ENCODE measurements around the gene GNPTAB.

DNA sequence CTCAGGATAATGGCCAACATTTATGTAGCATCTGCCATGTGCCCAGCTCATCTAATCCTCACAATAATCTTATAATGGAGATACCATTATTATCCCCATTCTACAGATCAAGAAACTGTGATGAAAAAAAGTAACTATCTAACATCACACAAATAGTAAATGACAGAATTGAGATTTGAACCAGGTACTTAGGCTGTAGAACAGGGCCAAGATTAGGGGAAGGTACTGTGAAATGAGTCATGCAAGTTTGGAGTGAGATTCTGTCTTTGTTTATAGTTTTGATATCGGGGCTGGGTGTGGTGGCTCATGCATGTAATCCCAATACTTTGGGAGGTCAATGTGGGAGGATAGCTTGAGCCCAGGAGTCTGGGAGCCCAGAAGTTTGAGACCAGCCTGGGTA is 1.3 kb upstream of the GNPTAB start:
- TF ChIP-seq, protein P1, sequence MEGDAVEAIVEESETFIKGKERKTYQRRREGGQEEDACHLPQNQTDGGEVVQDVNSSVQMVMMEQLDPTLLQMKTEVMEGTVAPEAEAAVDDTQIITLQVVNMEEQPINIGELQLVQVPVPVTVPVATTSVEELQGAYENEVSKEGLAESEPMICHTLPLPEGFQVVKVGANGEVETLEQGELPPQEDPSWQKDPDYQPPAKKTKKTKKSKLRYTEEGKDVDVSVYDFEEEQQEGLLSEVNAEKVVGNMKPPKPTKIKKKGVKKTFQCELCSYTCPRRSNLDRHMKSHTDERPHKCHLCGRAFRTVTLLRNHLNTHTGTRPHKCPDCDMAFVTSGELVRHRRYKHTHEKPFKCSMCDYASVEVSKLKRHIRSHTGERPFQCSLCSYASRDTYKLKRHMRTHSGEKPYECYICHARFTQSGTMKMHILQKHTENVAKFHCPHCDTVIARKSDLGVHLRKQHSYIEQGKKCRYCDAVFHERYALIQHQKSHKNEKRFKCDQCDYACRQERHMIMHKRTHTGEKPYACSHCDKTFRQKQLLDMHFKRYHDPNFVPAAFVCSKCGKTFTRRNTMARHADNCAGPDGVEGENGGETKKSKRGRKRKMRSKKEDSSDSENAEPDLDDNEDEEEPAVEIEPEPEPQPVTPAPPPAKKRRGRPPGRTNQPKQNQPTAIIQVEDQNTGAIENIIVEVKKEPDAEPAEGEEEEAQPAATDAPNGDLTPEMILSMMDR (IDR thresholded peaks at IDR 0.05) = no peak
- no peak for TF ChIP-seq EP300 (IDR thresholded peaks at IDR 0.05)
- no peak for TF ChIP-seq POLR2A (IDR thresholded peaks at IDR 0.05)

Data from tibial nerve (tissue), 4 donors.